Duodenal mucosa (tissue), 2 donors: ENCODE data around the gene DET1.
A peak's percentile ranks its signal among the peaks of the same experiment; 100 is the strongest.
"Not testable (repeated sequence)": the region's sequence is repeated elsewhere in the genome, so short reads cannot be mapped to it uniquely, and the experiment has no call there.

ENCODE experiments used
- H3K27ac ChIP-seq: one replicate; pipeline ENCODE4 v1.7.0; 2013; ENCODE audit warnings: low read depth, low read length
- H3K27me3 ChIP-seq, 2 donors: one replicate each; pipeline ENCODE4 v1.7.0; 2013; ENCODE audit warnings: low read length in 2 of 2, control low read depth in 1 of 2; ENCODE audit not compliant: insufficient read depth in 2 of 2, control insufficient read depth in 1 of 2
- H3K36me3 ChIP-seq, 2 donors: one replicate each; pipeline ENCODE4 v1.7.0; 2013; ENCODE audit warnings: low read length in 2 of 2, control low read depth in 1 of 2; ENCODE audit not compliant: insufficient read depth in 2 of 2, control insufficient read depth in 1 of 2
- H3K4me1 ChIP-seq, 2 donors: one replicate each; pipeline ENCODE4 v1.7.0; 2013; ENCODE audit warnings: low read length in 2 of 2, control low read depth in 1 of 2; ENCODE audit not compliant: insufficient read depth in 2 of 2, control insufficient read depth in 1 of 2
- H3K4me3 ChIP-seq, 2 donors: one replicate each; pipeline ENCODE4 v1.7.0; 2013; ENCODE audit warnings: low read length in 2 of 2, low read depth in 1 of 2
- H3K9ac ChIP-seq, 2 donors: one replicate each; pipeline ENCODE4 v1.7.0; 2013; ENCODE audit warnings: low read length in 2 of 2, low read depth in 1 of 2
- H3K9me3 ChIP-seq, 2 donors: one replicate each; pipeline ENCODE4 v1.7.0; 2013; ENCODE audit warnings: low read length in 2 of 2, control low read depth in 1 of 2; ENCODE audit not compliant: control insufficient read depth in 1 of 2

The DET1 gene

GRCh38 chr15:88568589-88568988 lies 22.1 kb upstream of the DET1 start:
- Histone ChIP-seq H3K4me3 (no peak overlapping the region), H3K27me3 (peaks cover 0 to 3% of the 10 kb centered on the region in 2 donors), H3K27ac (no peak overlapping the region), H3K9ac (no peak overlapping the region), H3K4me1 (no peaks in the 10 kb centered on the region), H3K36me3 (no peaks in the 10 kb centered on the region), H3K9me3 (no peaks in the 10 kb centered on the region)

GRCh38 chr15:88564741-88565140 lies 18.3 kb upstream of the DET1 start:
- Histone ChIP-seq H3K4me3 (no peak overlapping the region), H3K9me3 (no peaks in the 10 kb centered on the region), H3K4me1 (peaks cover 0 to 5% of the 10 kb centered on the region in 2 donors), H3K36me3 (no peaks in the 10 kb centered on the region), H3K9ac (no peak overlapping the region), H3K27me3 (no peaks in the 10 kb centered on the region), H3K27ac (no peak overlapping the region)

GRCh38 chr15:88563638-88564037 lies 17.2 kb upstream of the DET1 start:
- H3K27ac ChIP-seq = no peak overlapping the region
- no peaks in the 10 kb centered on the region for H3K9me3 ChIP-seq
- no peak overlapping the region for H3K9ac ChIP-seq
- H3K27me3 ChIP-seq = no peaks in the 10 kb centered on the region
- no peak overlapping the region for H3K4me3 ChIP-seq
- no peaks in the 10 kb centered on the region for H3K36me3 ChIP-seq
- peaks cover 0 to 5% of the 10 kb centered on the region in 2 donors for H3K4me1 ChIP-seq

GRCh38 chr15:88559565-88559964 lies 13.1 kb upstream of the DET1 start:
- H3K9ac ChIP-seq, H3K27ac ChIP-seq, H3K9me3 ChIP-seq, H3K4me1 ChIP-seq, H3K4me3 ChIP-seq, H3K36me3 ChIP-seq, H3K27me3 ChIP-seq: not testable (repeated sequence)

GRCh38 chr15:88558026-88558425 lies 11.5 kb upstream of the DET1 start:
- not testable (repeated sequence) for H3K4me1 ChIP-seq, H3K27ac ChIP-seq, H3K27me3 ChIP-seq, H3K4me3 ChIP-seq, H3K9me3 ChIP-seq, H3K36me3 ChIP-seq, H3K9ac ChIP-seq

- not testable (repeated sequence) for H3K4me1 ChIP-seq, H3K27me3 ChIP-seq, H3K9ac ChIP-seq, H3K9me3 ChIP-seq, H3K27ac ChIP-seq, H3K36me3 ChIP-seq, H3K4me3 ChIP-seq
Measured at GRCh38 chr15:88548009-88548408, 1.5 kb upstream of the DET1 start.

GRCh38 chr15:88545578-88546247 lies 768 bp downstream of the DET1 start:
- H3K9ac ChIP-seq = peak overlapping the region; percentile 43 to 63
- not testable (repeated sequence) for H3K4me1 ChIP-seq

GRCh38 chr15:88543065-88543776 lies 3.3 kb downstream of the DET1 start:
- H3K27ac ChIP-seq = no peak overlapping the region
- no peaks in the 10 kb centered on the region for H3K9me3 ChIP-seq
- H3K9ac ChIP-seq = no peak overlapping the region
- no peak overlapping the region for H3K4me3 ChIP-seq
- H3K4me1 ChIP-seq = no peaks in the 10 kb centered on the region
- H3K27me3 ChIP-seq = no peaks in the 10 kb centered on the region
- no peaks in the 10 kb centered on the region for H3K36me3 ChIP-seq

More at GRCh38 chr15:88545578-88546247, 768 bp downstream of the DET1 start:
- H3K9me3 ChIP-seq, H3K36me3 ChIP-seq, H3K27me3 ChIP-seq: not testable (repeated sequence)
- H3K4me3 ChIP-seq = peak overlapping the region; percentile 91
- peak overlapping the region; percentile 75 for H3K27ac ChIP-seq

- H3K9me3 ChIP-seq = no peaks in the 10 kb centered on the region
- H3K4me1 ChIP-seq = no peaks in the 10 kb centered on the region
- no peaks in the 10 kb centered on the region for H3K36me3 ChIP-seq
- H3K9ac ChIP-seq = no peak overlapping the region
- H3K27ac ChIP-seq = no peak overlapping the region
- no peaks in the 10 kb centered on the region for H3K27me3 ChIP-seq
- no peak overlapping the region for H3K4me3 ChIP-seq
Measured at GRCh38 chr15:88542342-88542733, 4.1 kb downstream of the DET1 start.

GRCh38 chr15:88541709-88542341 lies 4.7 kb downstream of the DET1 start:
- Histone ChIP-seq H3K4me1 (no peaks in the 10 kb centered on the region), H3K4me3 (no peak overlapping the region), H3K9ac (no peak overlapping the region), H3K9me3 (no peaks in the 10 kb centered on the region), H3K36me3 (no peaks in the 10 kb centered on the region), H3K27ac (no peak overlapping the region), H3K27me3 (no peaks in the 10 kb centered on the region)
